NCI-H1092 (cell line): Measurements from ENCODE around the gene FLAD1.
"Not testable (repeated sequence)": the region's sequence is repeated elsewhere in the genome, so short reads cannot be mapped to it uniquely, and the experiment has no call there.

ENCODE experiments used
- DNase-seq: peaks from one replicate; lab custom pipeline; 2025; lab: John Stamatoyannopoulos, UW

Gene FLAD1

DNA sequence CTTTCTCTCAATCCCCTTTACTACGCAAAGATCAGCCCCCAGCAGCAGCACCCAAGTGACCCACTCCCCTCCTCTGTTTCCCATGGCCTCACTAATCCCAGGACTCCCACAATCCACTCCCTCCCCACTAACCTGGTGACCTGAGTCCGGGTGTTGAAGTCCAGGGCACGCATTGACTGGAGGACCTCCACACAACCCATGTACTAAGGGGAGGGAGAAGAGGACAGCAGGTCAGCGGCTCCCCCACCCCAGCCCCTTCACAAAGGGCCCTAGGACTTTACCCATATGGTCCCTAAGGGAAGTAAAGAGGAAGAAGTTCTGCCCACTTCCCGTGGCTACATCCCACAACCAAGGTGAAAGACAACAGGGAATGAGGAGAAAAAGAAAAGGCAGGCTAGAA lies 13.9 kb upstream of the FLAD1 start:
- no peak for DNase-seq

GRCh38 chr1:154969860-154970452 lies 13.2 kb upstream of the FLAD1 start:
- no peak for DNase-seq

DNA sequence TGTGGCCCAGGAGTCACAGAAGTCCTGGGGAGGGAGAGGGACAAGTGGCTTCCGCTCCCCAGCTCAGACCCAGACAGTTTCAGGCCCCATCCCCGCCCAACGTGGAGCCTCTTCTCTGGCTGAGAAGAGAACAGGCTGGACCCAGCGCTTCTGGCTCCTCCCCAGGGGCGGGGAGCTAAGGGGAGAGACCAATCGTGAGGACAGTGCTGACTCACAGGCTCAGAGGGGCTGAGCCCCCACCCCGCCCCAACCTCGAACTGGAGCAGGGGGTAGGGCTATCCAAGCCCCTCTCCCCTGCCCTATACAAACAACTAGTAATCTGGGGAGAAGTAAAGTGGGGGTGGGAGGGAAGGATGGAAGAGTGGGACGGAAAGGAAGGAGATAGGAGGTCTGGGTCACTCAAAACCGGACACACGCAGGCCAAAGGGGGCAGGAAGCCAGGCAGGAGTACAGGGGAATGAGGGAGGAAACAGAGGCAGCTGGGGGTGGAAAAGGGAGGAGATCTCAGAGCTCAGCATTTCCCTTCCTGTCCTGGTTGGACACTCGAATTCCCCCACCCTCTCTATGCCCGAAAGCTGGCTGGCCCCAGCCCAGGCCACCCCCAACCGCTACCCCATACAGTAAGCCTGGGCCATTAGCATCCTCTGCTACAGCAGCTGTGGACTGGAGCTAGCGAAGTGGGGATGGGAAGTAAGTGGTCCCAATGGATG lies 12.4 kb upstream of the FLAD1 start, which contains the start of gene SHC1:
Gene SHC1 (minus strand): TSS at position 117 of the 710 bp plus-strand sequence. CDS start 221 bp downstream, outside the sequence.
- no peak for DNase-seq

- DNase-seq, result no peak
These were observed 11.7 kb upstream of the FLAD1 start for GRCh38 chr1:154971341-154971998.

GRCh38 chr1:154972213-154972516 lies 11.0 kb upstream of the FLAD1 start:
- no peak for DNase-seq

DNA sequence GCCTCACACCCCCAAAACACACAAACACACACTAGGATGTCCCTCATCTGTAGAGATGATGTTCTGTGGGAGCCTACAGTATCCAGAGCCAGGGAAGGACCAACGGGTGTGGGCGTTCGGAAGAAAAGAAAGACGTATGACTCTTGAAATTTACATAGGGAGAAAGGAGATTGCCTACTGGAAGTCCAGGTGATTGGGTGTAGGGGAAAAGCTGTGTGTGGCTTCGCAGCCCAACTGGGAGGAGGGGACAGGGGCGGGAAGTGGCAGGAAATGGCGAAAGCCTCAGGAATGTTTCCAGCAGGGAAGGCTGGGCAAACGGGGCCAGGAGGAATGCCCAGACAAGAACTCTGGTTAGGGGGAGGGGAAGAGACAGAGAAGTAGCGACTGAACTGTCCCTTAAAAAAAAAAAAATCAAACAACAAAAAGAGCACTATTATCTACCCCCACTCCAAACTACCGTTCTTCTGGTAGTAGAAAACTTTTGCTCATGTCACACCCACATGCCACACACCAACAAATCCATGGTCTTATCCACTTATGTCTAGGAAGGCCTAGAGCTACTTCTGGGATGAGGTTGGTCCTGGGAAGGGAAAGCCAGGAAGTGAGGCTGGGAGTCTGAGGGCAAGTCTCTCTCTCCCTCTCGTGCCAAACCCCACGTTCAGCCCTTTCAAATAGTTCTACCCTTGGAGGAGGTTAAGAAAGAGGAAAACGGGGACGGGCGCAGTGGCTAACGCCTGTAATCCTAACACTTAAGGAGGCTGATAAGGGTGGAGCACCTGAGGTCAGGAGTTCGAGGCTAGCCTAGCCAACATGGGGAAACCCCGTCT lies 10.4 kb upstream of the FLAD1 start:
- DNase-seq, result no peak

- peak; percentile 90 for DNase-seq
These were observed 9.6 kb upstream of the FLAD1 start for GRCh38 chr1:154973344-154974101.

DNA sequence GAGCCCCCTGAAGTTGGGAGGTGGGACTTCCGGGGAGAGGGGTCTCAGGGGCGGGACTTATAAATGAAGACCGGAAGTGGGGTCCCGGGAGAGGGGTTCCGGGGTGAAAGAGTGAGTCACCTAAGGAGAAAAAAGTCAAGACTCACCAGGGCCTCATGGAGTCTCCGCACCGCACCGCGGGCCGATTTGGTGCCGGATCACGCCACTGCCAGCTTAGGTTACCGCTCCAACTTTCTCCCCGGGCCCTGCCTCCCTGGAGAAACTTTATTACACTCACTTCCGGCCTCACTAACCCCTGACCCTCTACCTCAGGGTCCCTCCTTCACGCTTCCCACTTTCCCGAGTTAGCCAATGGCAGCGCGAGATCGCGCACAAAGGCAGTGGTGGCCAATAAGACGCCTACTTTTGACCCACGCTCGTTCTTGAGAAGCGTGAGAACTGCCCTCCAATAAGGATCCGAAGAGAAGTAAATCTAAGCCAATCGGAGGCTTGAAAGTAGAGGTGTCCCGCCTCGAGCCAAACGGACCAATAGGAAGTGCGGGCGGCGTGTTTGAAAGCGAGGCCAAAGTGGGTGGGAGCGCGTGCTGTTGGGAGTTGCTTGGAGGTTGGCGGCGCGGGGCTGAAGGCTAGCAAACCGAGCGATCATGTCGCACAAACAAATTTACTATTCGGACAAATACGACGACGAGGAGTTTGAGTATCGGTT lies 8.9 kb upstream of the FLAD1 start, which contains the start of gene CKS1B:
Gene CKS1B (plus strand): TSS at position 580 of the 706 bp plus-strand sequence. CDS start 65 bp downstream, at position 645.
- DNase-seq, result peak; percentile 100

DNA sequence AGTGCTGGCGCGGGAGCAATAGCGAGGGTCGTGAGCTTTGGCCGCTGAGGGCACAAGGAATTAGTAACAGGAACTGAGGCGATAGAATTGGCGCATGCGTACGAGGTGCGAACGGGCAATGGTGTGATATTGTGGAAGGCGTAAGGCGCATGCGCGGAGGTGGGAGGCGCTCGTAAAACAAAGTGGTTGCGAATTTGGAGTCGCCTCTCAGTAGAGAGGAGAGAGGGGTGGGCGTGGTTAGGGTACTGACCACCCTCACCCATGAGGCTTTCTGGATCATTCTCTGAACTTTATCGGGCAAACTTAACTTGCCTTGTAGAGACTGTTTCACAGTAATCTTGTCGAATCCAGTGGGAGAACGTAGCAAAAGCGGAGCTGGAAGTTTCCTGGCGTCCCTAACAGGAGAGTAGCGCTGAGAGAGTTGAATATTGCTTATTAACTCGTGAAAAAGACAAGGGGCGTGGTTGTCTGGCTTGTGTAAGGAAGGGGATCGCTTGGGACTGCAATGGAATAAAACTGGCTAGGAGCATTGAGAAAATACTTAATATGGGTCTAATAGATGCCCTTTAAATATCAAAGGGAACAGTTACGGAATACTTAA lies 8.2 kb upstream of the FLAD1 start:
- DNase-seq, result peak; percentile 96

DNA sequence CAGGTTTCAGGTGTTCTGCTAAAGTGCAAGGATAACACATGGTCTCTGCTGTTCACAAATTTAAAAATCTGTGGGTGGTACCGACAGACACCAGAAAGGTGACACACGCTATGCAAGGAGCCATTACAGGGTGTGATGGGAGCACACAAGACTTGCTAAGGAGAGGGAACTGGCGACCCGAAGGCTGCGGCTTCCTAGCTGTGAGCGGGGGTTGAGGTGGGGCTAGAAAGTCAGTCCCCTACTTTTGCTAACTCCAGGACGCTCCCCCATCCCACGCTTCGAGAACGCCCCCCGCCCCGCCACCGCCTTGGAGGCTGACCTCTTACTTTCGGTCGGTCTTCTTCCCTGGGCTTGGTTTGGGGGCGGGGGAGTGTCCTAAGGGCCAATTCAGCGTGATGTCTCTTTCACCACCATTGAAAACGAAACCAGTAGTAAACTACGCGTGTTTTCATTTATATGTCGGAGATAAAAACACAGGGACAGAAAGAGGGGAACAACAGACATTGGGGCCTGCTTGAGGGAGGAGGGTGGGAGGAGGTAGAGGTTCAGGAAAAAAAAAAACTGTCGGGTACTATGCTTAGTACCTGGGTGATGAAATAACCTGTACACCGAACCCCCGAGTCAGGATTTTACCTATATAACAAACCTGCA lies 7.6 kb upstream of the FLAD1 start:
- no peak for DNase-seq

DNA sequence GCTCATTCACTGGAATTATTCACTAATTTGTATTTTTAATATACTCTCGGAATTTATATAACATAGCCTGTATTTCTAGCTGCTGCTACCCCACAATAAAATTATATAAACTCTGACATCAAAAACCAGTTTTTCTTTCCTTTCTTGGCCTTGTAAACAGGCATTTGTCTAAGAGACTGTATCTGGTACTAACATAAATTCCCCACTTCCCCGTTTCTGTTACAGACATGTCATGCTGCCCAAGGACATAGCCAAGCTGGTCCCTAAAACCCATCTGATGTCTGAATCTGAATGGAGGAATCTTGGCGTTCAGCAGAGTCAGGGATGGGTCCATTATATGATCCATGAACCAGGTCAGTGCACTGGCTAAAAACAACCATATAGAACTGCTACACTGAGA lies 5.4 kb upstream of the FLAD1 start:
- DNase-seq, result not testable (repeated sequence)

DNA sequence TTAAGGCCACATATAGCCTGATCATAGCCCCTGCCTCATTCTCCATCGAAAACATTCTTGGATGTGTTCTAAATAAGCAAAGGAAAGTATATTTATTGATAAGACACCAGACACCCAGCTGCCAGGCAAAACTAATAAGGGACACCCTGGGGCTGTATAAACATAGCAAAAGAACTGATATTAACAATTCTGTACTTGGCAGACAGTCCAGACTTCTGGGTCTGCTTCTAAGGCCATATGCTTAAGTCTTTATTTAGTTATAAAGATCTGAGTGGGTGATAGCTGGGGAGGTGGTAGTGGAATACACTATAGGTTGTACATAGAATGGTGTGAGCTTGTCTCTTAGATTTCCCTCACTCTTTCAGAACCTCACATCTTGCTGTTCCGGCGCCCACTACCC lies 4.8 kb upstream of the FLAD1 start:
- DNase-seq, result no peak

DNA sequence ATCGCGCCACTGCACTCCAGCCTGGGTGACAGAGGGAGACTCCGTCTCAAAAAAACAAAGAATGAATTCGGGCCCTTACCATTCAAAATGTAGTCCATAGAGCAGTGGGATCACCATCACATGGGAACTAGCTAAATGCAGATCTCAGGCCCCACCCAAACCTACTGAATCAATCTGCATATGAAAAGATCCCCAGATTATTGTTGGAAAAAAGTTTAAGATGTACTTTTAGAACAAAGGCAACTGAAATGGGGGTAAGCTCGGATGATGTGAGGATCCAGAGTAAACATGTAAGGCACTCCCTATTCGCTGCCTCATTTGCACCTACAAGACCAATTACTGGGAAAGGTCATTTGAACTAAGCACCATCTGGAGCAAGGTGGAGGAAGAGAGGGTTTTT lies 803 bp upstream of the FLAD1 start:
- DNase-seq, result no peak

GRCh38 chr1:154983776-154984466 lies 777 bp downstream of the FLAD1 start:
- DNase-seq, result no peak

GRCh38 chr1:154986736-154987135 lies 3.6 kb downstream of the FLAD1 start:
- DNase-seq, result not testable (repeated sequence)

- DNase-seq, result no peak
These were observed 4.2 kb downstream of the FLAD1 start for GRCh38 chr1:154987326-154987725.

GRCh38 chr1:154988058-154988954 lies 5.2 kb downstream of the FLAD1 start:
- no peak for DNase-seq

- DNase-seq, result no peak
These were observed 6.2 kb downstream of the FLAD1 start for GRCh38 chr1:154989195-154989860.
